Measurements from ENCODE around the gene MDM4. TPM values are rescaled to one million over a fixed set of nuclear protein-coding genes. Genes with fewer than 3 reads are reported as not detected.
"Not testable (repeated sequence)": the region's sequence is repeated elsewhere in the genome, so short reads cannot be mapped to it uniquely, and the experiment has no call there.

Gene MDM4
- total RNA-seq, 1 donor from 2014 or later = 39.1 TPM

DNA sequence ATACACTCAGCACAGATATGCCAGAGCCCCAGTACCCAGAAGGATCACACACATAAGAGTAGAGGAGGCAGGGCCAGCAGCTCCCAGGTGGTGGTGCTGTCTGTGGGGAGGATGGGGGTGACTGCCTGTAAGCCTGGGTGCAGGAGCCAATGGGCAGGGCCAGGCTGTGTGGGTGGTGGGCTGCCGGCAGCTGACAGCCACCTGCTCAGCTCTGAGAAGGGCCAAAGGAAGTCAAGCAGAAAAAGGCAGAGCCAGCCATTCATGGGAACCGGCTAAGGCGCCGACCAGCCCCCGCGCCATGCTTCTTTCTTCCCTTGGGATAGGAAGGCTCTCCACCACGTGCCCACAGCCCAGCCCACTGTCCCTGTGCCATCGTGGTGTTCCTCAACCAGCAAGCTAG, 35.7 kb upstream of the MDM4 start:
- H3K27me3 Mint-ChIP-seq (ENCODE audit: low read depth) = no peaks in the 10 kb centered on the region
- no peaks in the 10 kb centered on the region for H3K9me3 Mint-ChIP-seq (ENCODE audit: low read depth)
- peaks cover 3% of the 10 kb centered on the region for H3K36me3 Mint-ChIP-seq (ENCODE audit: low read depth)
- H3K4me3 Mint-ChIP-seq (ENCODE audit: unreplicated experiment) = no peak overlapping the region
- H3K4me1 Mint-ChIP-seq (ENCODE audit: low read depth) = peaks cover 53% of the 10 kb centered on the region
- no peak for DNase-seq (ENCODE audit: low spot score)
- H3K27ac Mint-ChIP-seq (ENCODE audit: unreplicated experiment) = no peak overlapping the region
- TF ChIP-seq, protein P1, sequence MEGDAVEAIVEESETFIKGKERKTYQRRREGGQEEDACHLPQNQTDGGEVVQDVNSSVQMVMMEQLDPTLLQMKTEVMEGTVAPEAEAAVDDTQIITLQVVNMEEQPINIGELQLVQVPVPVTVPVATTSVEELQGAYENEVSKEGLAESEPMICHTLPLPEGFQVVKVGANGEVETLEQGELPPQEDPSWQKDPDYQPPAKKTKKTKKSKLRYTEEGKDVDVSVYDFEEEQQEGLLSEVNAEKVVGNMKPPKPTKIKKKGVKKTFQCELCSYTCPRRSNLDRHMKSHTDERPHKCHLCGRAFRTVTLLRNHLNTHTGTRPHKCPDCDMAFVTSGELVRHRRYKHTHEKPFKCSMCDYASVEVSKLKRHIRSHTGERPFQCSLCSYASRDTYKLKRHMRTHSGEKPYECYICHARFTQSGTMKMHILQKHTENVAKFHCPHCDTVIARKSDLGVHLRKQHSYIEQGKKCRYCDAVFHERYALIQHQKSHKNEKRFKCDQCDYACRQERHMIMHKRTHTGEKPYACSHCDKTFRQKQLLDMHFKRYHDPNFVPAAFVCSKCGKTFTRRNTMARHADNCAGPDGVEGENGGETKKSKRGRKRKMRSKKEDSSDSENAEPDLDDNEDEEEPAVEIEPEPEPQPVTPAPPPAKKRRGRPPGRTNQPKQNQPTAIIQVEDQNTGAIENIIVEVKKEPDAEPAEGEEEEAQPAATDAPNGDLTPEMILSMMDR (IDR thresholded peaks at IDR 0.05) = no peak

DNA sequence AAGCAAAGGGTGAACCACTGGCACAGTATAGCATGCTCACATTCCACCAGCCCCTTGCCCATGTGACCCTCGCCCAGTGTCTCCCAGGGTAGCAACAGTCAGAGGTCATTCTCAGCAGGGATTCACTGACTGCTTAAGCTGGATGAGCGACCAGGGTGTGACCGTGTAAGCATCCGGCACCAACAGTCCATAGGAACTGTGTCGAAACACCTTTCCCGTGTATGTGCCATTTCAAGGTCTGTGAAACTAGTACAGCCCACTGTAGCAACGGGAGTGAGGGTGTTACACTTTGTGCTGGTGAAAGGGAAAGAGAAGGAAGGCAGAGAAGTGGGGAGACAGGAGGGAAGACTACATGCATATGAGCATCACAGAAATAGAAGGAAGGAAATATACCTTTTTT, 32.4 kb upstream of the MDM4 start:
- H3K9me3 Mint-ChIP-seq (ENCODE audit: low read depth) = no peaks in the 10 kb centered on the region
- no peaks in the 10 kb centered on the region for H3K27me3 Mint-ChIP-seq (ENCODE audit: low read depth)
- TF ChIP-seq, protein P1 (IDR thresholded peaks at IDR 0.05) = no peak
- H3K36me3 Mint-ChIP-seq (ENCODE audit: low read depth) = peaks cover 3% of the 10 kb centered on the region
- no peak for DNase-seq (ENCODE audit: low spot score)
- no peak overlapping the region for H3K4me3 Mint-ChIP-seq (ENCODE audit: unreplicated experiment)
- no peak overlapping the region for H3K27ac Mint-ChIP-seq (ENCODE audit: unreplicated experiment)
- peaks cover 22% of the 10 kb centered on the region for H3K4me1 Mint-ChIP-seq (ENCODE audit: low read depth)

DNA sequence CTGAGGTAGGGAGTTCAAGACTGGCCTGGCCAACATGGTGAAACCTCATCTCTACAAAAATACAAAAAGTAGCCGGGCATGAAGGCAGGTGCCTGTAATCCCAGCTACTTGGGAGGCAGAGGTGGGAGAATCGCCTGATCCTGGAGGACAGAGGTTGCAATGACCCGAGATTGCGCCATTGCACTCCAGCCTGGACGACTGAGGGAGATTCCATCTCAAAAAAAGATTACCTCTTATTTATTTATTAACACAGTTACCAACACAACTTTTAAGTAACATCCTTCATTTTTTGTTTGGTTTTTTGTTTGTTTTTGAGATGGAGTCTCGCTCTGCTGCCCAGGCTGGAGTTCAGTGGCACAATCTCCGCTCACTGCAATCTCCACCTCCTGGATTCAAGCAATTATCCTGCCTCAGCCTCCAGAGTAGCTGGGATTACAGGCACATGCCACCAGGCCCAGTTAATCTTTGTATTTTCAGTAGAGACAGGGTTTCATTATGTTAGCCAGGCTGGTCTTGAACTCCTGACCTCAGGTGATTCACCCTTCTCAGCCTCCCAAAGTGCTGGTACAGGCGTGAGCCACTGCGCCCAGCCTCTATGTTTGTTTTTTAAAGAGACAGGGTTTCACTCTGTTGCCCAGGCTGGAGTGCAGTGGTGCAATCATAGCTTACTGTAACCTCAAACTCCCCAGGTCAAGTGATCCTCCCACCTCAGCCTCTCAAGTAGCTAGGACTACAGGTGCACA, 29.5 kb upstream of the MDM4 start:
- DNase-seq (ENCODE audit: low spot score); H3K27ac Mint-ChIP-seq (ENCODE audit: unreplicated experiment); H3K4me1 Mint-ChIP-seq (ENCODE audit: low read depth); H3K4me3 Mint-ChIP-seq (ENCODE audit: unreplicated experiment); H3K36me3 Mint-ChIP-seq (ENCODE audit: low read depth); H3K27me3 Mint-ChIP-seq (ENCODE audit: low read depth); H3K9me3 Mint-ChIP-seq (ENCODE audit: low read depth): not testable (repeated sequence)

DNA sequence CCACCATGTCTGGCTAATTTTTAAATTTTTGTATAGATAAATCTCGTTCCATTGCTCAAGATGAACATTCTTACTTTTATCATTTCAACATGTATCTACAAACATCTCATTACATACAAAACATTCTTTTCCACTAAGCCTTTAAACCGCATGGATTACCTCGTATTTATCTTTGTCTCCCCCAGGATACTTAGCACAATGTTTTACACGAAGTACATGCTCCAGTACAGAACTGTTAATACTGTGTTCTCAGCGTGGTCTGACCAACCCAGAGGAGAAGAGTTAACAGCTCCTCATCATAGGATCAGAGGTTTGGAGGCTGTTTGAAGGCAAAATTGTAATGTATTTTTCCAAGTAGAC, 29.0 kb upstream of the MDM4 start:
- H3K4me3 Mint-ChIP-seq (ENCODE audit: unreplicated experiment) = no peak overlapping the region
- H3K4me1 Mint-ChIP-seq (ENCODE audit: low read depth) = peaks cover 7% of the 10 kb centered on the region
- DNase-seq (ENCODE audit: low spot score) = no peak
- no peaks in the 10 kb centered on the region for H3K27me3 Mint-ChIP-seq (ENCODE audit: low read depth)
- no peaks in the 10 kb centered on the region for H3K9me3 Mint-ChIP-seq (ENCODE audit: low read depth)
- no peak overlapping the region for H3K27ac Mint-ChIP-seq (ENCODE audit: unreplicated experiment)
- TF ChIP-seq, protein P1 (IDR thresholded peaks at IDR 0.05) = no peak
- peaks cover 3% of the 10 kb centered on the region for H3K36me3 Mint-ChIP-seq (ENCODE audit: low read depth)

DNA sequence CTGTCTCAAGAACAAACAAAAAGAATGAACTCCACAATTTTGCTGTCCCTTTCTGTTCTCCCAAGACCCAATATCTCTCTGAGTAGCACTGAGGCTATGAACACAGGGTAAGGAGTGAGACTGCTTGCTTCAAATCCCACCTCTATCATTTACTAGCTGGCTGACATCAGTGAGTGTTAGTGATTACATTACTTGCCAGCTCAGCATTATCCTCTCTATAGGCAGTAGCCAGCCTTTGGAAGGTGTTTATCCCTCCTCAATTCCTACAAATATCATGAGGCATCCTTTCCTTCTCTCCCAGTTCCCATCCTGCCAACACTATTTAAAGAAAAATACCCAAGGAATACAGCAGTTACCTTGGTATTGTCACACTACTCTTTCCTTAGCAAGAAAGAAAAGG, 24.6 kb upstream of the MDM4 start:
- H3K4me3 Mint-ChIP-seq (ENCODE audit: unreplicated experiment) = no peak overlapping the region
- H3K4me1 Mint-ChIP-seq (ENCODE audit: low read depth) = peaks cover 31% of the 10 kb centered on the region
- no peak overlapping the region for H3K27ac Mint-ChIP-seq (ENCODE audit: unreplicated experiment)
- no peaks in the 10 kb centered on the region for H3K27me3 Mint-ChIP-seq (ENCODE audit: low read depth)
- no peak for DNase-seq (ENCODE audit: low spot score)
- TF ChIP-seq, protein P1 (IDR thresholded peaks at IDR 0.05) = no peak
- no peaks in the 10 kb centered on the region for H3K36me3 Mint-ChIP-seq (ENCODE audit: low read depth)
- H3K9me3 Mint-ChIP-seq (ENCODE audit: low read depth) = no peaks in the 10 kb centered on the region
